ENCODE data around the gene BAMBI.

The BAMBI gene

DNA sequence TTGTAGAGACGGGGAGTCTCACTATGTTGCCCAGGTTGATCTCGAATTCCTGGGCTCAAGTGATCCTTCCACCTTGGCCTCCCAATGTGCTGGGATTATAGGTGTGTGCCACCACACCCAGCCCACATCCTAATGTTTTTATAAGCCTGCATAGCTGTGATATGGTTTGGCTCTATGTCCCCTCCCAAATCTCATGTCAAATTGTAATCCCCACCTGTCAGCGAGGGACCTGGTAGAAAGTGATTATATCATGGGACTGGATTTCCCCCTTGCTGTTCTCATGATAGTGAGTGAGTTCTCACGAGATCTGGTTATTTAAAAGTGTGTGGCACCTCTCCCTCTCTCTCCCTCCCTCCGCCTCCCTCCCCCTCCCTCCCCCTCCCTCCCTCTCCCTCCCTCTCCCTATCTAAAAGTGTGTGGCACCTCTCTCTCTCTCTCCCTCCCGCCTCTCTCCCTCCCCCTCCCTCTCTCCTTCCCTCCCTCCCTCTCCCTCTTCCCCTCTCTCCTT, 13.9 kb downstream of the BAMBI start:
- Histone ChIP-seq H3K27ac (no peak overlapping the region), H3K36me3 (no peaks in the 10 kb centered on the region), H3K27me3 (ENCODE audit: insufficient read depth, low read depth, severe bottlenecking) (no peaks in the 10 kb centered on the region), H3K4me3 (ENCODE audit: low read depth, low read length) (no peak overlapping the region), H3K9me3 (ENCODE audit: severe bottlenecking) (no peaks in the 10 kb centered on the region)
- no peak for DNase-seq
- TF ChIP-seq, protein P1, sequence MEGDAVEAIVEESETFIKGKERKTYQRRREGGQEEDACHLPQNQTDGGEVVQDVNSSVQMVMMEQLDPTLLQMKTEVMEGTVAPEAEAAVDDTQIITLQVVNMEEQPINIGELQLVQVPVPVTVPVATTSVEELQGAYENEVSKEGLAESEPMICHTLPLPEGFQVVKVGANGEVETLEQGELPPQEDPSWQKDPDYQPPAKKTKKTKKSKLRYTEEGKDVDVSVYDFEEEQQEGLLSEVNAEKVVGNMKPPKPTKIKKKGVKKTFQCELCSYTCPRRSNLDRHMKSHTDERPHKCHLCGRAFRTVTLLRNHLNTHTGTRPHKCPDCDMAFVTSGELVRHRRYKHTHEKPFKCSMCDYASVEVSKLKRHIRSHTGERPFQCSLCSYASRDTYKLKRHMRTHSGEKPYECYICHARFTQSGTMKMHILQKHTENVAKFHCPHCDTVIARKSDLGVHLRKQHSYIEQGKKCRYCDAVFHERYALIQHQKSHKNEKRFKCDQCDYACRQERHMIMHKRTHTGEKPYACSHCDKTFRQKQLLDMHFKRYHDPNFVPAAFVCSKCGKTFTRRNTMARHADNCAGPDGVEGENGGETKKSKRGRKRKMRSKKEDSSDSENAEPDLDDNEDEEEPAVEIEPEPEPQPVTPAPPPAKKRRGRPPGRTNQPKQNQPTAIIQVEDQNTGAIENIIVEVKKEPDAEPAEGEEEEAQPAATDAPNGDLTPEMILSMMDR (IDR thresholded peaks at IDR 0.05; ENCODE audit: low read depth, low read length) = no peak

DNA sequence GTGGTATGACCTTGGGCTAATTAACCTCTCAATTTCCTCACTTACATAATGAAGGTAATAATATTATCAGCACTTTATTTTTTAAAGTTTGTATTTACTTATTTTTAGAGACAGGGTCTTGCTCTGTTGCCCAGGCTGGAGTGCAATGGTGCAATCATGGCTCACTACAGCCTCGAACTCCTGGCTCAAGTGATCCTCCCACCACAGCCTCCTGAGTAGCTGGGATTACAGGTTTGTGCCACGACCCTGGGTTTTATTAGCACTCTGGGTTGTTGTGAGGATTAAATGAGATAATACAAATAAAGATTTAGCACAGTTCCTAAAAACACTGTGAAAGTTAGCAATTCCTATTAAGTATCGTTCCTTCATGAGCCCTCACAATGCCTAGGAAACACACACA, 14.7 kb downstream of the BAMBI start:
- Histone ChIP-seq H3K4me3 (ENCODE audit: low read depth, low read length) (no peak overlapping the region), H3K27ac (no peak overlapping the region), H3K36me3 (no peaks in the 10 kb centered on the region), H3K27me3 (ENCODE audit: insufficient read depth, low read depth, severe bottlenecking) (no peaks in the 10 kb centered on the region), H3K9me3 (ENCODE audit: severe bottlenecking) (no peaks in the 10 kb centered on the region)
- no peak for DNase-seq
- TF ChIP-seq, protein P1 (IDR thresholded peaks at IDR 0.05; ENCODE audit: low read depth, low read length) = no peak

DNA sequence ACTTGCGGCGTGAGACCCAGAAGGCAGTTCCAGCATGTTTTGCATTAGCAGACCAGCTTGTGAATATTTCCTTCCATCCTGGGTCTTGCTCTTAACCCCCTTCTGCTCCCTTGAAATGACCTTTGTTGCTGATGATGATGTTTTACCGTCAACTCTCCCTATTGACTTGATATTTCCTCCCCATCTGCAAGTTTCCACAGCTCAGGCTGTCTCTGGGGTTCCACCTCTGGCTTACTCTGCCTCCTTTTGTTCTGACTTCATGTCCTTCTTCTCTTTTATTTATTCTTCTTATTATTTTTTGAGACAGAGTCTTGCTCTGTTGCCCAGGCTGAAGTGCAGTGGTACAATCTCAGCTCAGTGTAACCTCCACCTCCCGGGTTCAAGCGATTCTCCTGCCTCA, 17.2 kb downstream of the BAMBI start:
- Histone ChIP-seq H3K36me3 (no peaks in the 10 kb centered on the region), H3K27me3 (ENCODE audit: insufficient read depth, low read depth, severe bottlenecking) (no peaks in the 10 kb centered on the region), H3K27ac (no peak overlapping the region), H3K9me3 (ENCODE audit: severe bottlenecking) (no peaks in the 10 kb centered on the region), H3K4me3 (ENCODE audit: low read depth, low read length) (no peak overlapping the region)
- DNase-seq = no peak
- TF ChIP-seq, protein P1 (IDR thresholded peaks at IDR 0.05; ENCODE audit: low read depth, low read length) = no peak

DNA sequence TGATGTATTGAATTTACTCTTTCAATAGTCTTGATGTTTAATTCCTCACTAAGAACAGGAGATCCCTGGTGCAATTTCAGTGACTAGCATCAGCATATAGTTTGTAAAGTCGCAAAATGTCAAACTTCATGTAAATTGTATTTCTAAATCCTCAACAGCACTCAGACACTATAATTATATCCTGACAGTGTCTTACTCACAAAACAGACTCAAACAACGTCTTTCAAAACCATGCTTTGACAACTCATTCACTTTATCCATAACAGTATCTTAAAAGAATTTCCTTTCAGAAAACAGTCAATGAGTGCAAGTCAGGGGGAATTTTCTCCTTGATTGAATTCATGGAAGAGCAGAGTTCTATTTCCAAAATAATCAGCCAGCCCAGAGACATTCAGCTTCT, 20.8 kb downstream of the BAMBI start:
- no peaks in the 10 kb centered on the region for H3K36me3 ChIP-seq
- no peaks in the 10 kb centered on the region for H3K27me3 ChIP-seq (ENCODE audit: insufficient read depth, low read depth, severe bottlenecking)
- TF ChIP-seq, protein P1 (IDR thresholded peaks at IDR 0.05; ENCODE audit: low read depth, low read length) = no peak
- no peak overlapping the region for H3K27ac ChIP-seq
- no peak for DNase-seq
- H3K4me3 ChIP-seq (ENCODE audit: low read depth, low read length) = no peak overlapping the region
- no peaks in the 10 kb centered on the region for H3K9me3 ChIP-seq (ENCODE audit: severe bottlenecking)

DNA sequence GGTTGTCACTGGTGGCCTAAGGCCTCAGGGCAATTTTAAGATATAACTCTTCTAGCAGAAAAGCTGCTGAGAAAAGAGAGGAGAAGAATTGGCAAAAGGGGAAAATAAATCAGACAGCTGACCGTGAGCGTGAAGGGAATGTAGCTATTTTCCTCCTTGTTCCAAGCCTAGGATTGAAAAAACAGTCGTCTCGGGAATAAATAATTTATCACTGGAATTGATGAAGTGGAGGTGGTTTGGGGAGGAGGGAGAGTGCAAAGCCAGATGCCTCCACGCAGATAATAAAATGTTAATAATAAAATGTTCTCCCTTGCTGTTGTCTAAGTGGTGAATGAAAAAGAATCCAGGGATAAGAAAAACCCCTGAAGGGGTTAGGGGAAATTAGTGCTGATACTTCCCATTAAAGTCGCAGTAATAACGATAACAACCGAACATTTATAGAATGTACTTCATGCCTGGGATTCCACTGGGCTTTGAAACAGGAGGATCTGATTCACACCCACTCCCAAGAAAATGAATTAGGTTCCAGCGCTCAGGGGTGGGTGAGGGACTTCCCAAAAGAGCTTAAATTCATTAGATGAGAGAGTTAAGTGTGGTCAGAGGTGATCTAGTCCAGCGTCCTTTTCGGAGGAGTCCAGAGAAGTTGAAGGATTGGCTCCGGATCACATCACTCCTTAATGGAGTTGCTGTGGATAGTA, 27.3 kb downstream of the BAMBI start:
- TF ChIP-seq, protein P1 (IDR thresholded peaks at IDR 0.05; ENCODE audit: low read depth, low read length) = no peak
- Histone ChIP-seq H3K27ac (no peak overlapping the region), H3K9me3 (ENCODE audit: severe bottlenecking) (no peaks in the 10 kb centered on the region), H3K27me3 (ENCODE audit: insufficient read depth, low read depth, severe bottlenecking) (no peaks in the 10 kb centered on the region), H3K36me3 (no peaks in the 10 kb centered on the region), H3K4me3 (ENCODE audit: low read depth, low read length) (no peak overlapping the region)
- no peak for DNase-seq

DNA sequence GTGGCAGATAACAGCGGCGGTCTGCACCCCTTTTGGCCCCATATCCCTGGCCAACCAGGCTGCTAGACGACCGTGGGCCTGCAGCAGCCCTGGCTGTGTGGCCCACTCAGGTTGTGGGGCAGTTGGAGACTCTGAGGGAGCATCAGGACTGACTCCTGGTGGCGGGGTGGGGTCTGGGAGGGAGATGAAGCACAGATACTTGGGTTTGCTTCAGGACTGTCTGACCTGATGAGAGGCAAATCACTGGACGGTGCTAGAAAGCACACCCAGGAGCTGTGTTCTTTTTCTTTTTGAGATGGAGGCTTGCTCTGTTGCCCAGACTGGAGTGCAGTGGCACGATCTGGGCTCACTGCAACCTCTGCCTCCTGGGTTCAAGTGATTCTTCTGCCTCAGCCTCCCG, 28.2 kb downstream of the BAMBI start:
- H3K9me3 ChIP-seq (ENCODE audit: severe bottlenecking) = no peaks in the 10 kb centered on the region
- TF ChIP-seq, protein P1 (IDR thresholded peaks at IDR 0.05; ENCODE audit: low read depth, low read length) = no peak

More for the DNA sequence above, 28.2 kb downstream of the BAMBI start:
- H3K4me3 ChIP-seq (ENCODE audit: low read depth, low read length) = no peak overlapping the region
- no peak overlapping the region for H3K27ac ChIP-seq
- no peak for DNase-seq
- H3K36me3 ChIP-seq = no peaks in the 10 kb centered on the region
- no peaks in the 10 kb centered on the region for H3K27me3 ChIP-seq (ENCODE audit: insufficient read depth, low read depth, severe bottlenecking)
